Lung (tissue), 12 donors: Measurements from ENCODE around the gene DMRTA1. TPM values are rescaled to one million over a fixed set of nuclear protein-coding genes. Genes with fewer than 3 reads are reported as not detected.

Source experiments
- ATAC-seq: fragments of 200-7000 bp; cut with Tn5 transposase; one replicate; pipeline ENCODE4 v1.9.1; 2020; ENCODE audit warnings: moderate number of reproducible peaks; ENCODE audit not compliant: insufficient read depth, low FRiP score
- DNase-seq, 3 donors: peaks; one replicate each; pipeline ENCODE4 v3.0.0-alpha.2; 2013 to 2017
- H3K27ac ChIP-seq, 2 donors: one replicate each; pipeline ENCODE4 v1.5.1; 2013; ENCODE audit warnings: mild to moderate bottlenecking in 2 of 2, moderate library complexity in 2 of 2, control low read depth in 1 of 2, inconsistent platforms in 1 of 2, low read depth in 1 of 2, low read length in 1 of 2
- H3K27me3 ChIP-seq, 3 donors: one replicate each; pipeline ENCODE4 v1.5.1; 2013; ENCODE audit warnings: low read length in 2 of 3; ENCODE audit not compliant: control insufficient read depth in 3 of 3, insufficient read depth in 3 of 3
- H3K36me3 ChIP-seq, 4 donors: one replicate each; pipeline ENCODE4 v1.5.1; 2013; ENCODE audit warnings: low read length in 4 of 4, mild to moderate bottlenecking in 1 of 4, moderate library complexity in 1 of 4; ENCODE audit not compliant: control insufficient read depth in 4 of 4, insufficient read depth in 4 of 4
- H3K4me1 ChIP-seq, 5 donors: one replicate each; pipeline ENCODE4 v1.5.1; 2013; ENCODE audit warnings: low read length in 5 of 5, mild to moderate bottlenecking in 2 of 5, moderate library complexity in 1 of 5; ENCODE audit not compliant: control insufficient read depth in 5 of 5, insufficient read depth in 5 of 5
- H3K4me3 ChIP-seq: one replicate; pipeline ENCODE4 v1.5.1; 2013; ENCODE audit warnings: mild to moderate bottlenecking, control low read depth, moderate library complexity
- H3K9ac ChIP-seq, 2 donors: one replicate each; pipeline ENCODE4 v1.5.1; 2013; ENCODE audit warnings: low read length in 2 of 2, control low read depth in 1 of 2; ENCODE audit not compliant: insufficient read depth in 1 of 2
- H3K9me3 ChIP-seq, 4 donors: one replicate each; pipeline ENCODE4 v1.5.1; 2013; ENCODE audit warnings: low read length in 3 of 4, mild to moderate bottlenecking in 1 of 4, moderate library complexity in 1 of 4; ENCODE audit not compliant: control insufficient read depth in 4 of 4, insufficient read depth in 3 of 4
- WGBS, 2 donors: extraction: QIAGEN DNeasy Blood & Tissue Kit; methylation state at CpG; one replicate each; pipeline ENCODE4 v1.1.7; 2013; 5-methylcytosine and 5-hydroxymethylcytosine counted together
- polyA plus RNA-seq, 2 donors: library from polyadenylated mRNA; stranded (reverse); fragments of 200-250 nt; gene quantifications; one replicate each; pipeline ENCODE4 v1.2.1, GENCODE V29; 2013
- total RNA-seq, 2 donors: library from RNA; depleted of rRNA in 1 of 2; stranded (reverse); fragments of >200 nt in 1 of 2; gene quantifications; one replicate each; pipeline ENCODE4 v1.2.1, GENCODE V29; 2014 to 2021
- TF ChIP-seq, protein P1 (sequence below): IDR thresholded peaks from 2 replicates; pipeline ENCODE4 v1.5.1; 2012; ENCODE audit warnings: mild to moderate bottlenecking; ENCODE audit errors: control extremely low read depth, extremely low read depth
- donor health status: control.
- donor health status: control.
- donor health status: Bipolar disorder and iron deficiency.
- donor health status: healthy.
- donor health status: DM: yes; HTN: yes; CAD: no.

Gene DMRTA1
- total and polyA plus RNA-seq, 4 donors, result 0.69 to 4.2 (median 1.4) TPM

DNA sequence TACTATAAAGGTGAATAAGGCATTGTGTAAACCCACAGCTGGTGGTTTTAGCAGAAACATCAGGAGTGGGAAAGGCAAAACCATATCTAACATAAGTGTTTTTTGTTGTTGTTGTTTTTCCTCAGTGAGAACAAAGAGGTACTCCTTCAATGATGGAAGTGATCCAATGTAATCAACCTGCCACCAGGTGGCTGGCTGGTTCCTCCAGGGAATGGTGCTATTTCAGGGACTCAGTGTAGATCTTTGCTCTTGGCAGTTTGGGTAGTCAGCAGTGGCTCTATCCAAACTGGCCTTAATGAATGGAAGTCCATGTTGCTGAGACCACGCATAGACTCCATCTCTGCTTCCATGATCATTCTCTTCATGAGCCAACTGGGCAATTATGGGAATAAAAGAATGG, 10.8 kb downstream of the DMRTA1 start:
- TF ChIP-seq, protein P1, sequence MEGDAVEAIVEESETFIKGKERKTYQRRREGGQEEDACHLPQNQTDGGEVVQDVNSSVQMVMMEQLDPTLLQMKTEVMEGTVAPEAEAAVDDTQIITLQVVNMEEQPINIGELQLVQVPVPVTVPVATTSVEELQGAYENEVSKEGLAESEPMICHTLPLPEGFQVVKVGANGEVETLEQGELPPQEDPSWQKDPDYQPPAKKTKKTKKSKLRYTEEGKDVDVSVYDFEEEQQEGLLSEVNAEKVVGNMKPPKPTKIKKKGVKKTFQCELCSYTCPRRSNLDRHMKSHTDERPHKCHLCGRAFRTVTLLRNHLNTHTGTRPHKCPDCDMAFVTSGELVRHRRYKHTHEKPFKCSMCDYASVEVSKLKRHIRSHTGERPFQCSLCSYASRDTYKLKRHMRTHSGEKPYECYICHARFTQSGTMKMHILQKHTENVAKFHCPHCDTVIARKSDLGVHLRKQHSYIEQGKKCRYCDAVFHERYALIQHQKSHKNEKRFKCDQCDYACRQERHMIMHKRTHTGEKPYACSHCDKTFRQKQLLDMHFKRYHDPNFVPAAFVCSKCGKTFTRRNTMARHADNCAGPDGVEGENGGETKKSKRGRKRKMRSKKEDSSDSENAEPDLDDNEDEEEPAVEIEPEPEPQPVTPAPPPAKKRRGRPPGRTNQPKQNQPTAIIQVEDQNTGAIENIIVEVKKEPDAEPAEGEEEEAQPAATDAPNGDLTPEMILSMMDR, result no peak
- Histone ChIP-seq H3K27ac (no peak overlapping the region), H3K4me3 (no peak overlapping the region), H3K4me1 (no peaks in the 10 kb centered on the region), H3K36me3 (no peaks in the 10 kb centered on the region), H3K9me3 (no peaks in the 10 kb centered on the region), H3K27me3 (no peaks in the 10 kb centered on the region), H3K9ac (no peak overlapping the region)
- ATAC-seq, result no peak
- DNase-seq, result no peak
- WGBS, 2 donors, result 96 to 97% methylated on average over 1 of the region's 1 CpG

DNA sequence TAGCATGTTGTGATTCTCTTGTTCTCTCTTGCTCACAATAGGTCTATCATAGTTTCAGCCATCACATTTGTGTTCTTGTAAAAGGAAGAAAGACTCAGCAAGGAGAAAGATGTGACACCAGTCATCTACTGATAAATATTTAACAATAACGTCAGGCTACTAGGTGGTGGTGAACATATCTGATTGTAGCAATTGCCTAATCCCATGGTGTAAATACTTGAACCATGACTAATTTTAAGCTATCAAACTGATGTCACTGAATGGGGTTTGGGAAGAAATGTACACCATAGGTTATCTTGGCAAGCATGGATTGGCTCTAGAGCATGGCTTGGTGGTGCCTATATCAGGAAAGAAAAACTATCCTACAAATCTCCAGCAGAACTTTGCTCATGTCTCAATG, 16.6 kb downstream of the DMRTA1 start:
- ATAC-seq (no peak), DNase-seq (no peak)
- Histone ChIP-seq H3K27ac (no peak overlapping the region), H3K36me3 (no peaks in the 10 kb centered on the region), H3K4me3 (no peak overlapping the region), H3K9me3 (no peaks in the 10 kb centered on the region), H3K27me3 (no peaks in the 10 kb centered on the region), H3K4me1 (no peaks in the 10 kb centered on the region), H3K9ac (no peak overlapping the region)
- TF ChIP-seq, protein P1, result no peak
- WGBS, 2 donors, result 57 to 84% methylated on average over 1 of the region's 1 CpG

DNA sequence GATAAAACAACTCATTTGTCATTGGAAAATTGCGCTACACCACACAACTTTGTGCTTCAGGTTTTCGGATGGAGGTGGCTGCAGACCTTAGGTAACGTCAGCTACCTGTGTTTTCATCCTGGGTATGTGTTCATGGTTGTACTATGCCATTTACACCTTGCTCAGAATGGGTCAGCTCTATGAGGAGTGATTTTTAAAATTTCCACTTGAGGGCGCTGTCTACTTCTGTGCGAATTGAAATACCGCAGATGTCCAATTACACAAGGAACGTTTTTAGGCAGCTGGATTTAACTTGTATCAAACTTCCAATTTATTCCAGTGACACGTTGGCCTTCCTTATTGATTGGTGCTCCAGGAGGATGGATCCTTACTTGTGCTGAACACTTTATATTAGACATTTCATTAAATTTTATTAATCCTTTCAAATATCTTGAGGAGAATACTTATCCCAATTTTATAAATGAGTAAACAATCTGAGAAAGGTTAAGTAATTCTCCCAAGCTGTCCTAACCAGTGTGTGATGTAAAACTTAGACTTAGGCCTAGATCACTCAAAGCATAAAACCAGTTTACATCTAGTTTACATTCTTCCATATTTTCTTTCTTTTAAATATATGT, 23.4 kb downstream of the DMRTA1 start:
- Histone ChIP-seq H3K4me3 (no peak overlapping the region), H3K27ac (no peak overlapping the region), H3K27me3 (no peaks in the 10 kb centered on the region), H3K9ac (no peak overlapping the region), H3K4me1 (no peaks in the 10 kb centered on the region), H3K36me3 (no peaks in the 10 kb centered on the region), H3K9me3 (no peaks in the 10 kb centered on the region)
- WGBS, 2 donors, result 4% methylated on average over 8 of the region's 8 CpGs
- DNase-seq, result peak; percentile 17 to 53 (median 53)
- TF ChIP-seq, protein P1, result no peak
- peak; percentile 85 for ATAC-seq

DNA sequence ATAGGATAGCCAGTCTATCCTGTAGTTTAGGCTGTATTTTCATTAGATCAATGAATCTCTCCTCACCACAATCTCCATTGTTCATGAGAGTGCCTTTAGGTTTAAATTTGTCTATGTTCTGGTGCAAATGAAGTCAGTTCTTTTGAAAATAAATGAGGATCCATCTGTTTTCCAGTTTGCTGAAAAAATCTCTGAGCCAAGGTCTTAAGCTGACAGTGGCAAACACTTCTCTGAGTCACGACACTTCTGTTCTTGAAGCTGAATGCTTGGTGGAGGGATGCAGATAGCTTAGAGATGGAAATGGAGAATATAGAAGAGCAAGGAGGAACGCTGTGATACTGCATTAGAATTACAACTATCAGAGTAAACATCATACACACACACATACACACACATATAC, 34.9 kb downstream of the DMRTA1 start:
- TF ChIP-seq, protein P1, result no peak
- H3K9ac ChIP-seq, result no peak overlapping the region
- DNase-seq (no peak), ATAC-seq (no peak)
- 86 to 89% methylated on average over 2 of the region's 2 CpGs for whole genome bisulfite sequencing, 2 donors
- no peaks in the 10 kb centered on the region for H3K27me3 ChIP-seq
- H3K27ac ChIP-seq, result no peak overlapping the region
- H3K36me3 ChIP-seq, result no peaks in the 10 kb centered on the region
- H3K4me3 ChIP-seq, result no peak overlapping the region
- H3K9me3 ChIP-seq, result no peaks in the 10 kb centered on the region
- H3K4me1 ChIP-seq, result no peaks in the 10 kb centered on the region
